Breast epithelium (tissue), 3 donors: ENCODE measurements around the gene BMP2K.

ENCODE experiments used
- CTCF ChIP-seq, 3 donors: fragments of 450-650 bp; IDR thresholded peaks; one replicate each; pipeline ENCODE4 v1.5.1; 2016 to 2017; ENCODE audit warnings: antibody characterized with exemption in 3 of 3, mild to moderate bottlenecking in 3 of 3, moderate library complexity in 3 of 3
- POLR2AphosphoS5 ChIP-seq, 3 donors: sonication (generic); formaldehyde crosslinking; IDR thresholded peaks; one replicate each; pipeline ENCODE4 v1.6.1; 2017; ENCODE audit warnings: antibody characterized with exemption in 3 of 3

GRCh38 chr4:78756776-78757175 is 19.4 kb upstream of the BMP2K start:
- TF ChIP-seq CTCF (IDR thresholded peaks at IDR 0.05) = no peak
- TF ChIP-seq POLR2AphosphoS5 (IDR thresholded peaks at IDR 0.05) = no peak
